ENCODE measurements around the gene FAXDC2. TPM values are rescaled to one million over a fixed set of nuclear protein-coding genes. Genes with fewer than 3 reads are reported as not detected.

Gene FAXDC2
- total RNA-seq, 2 donors from 2014 or later: 0.43 TPM; not detected in 1

GRCh38 chr5:154816891-154817492 is 33.4 kb downstream of the FAXDC2 start:
- no peak for ATAC-seq (replicated peaks in 1 of 2)
- DNase-seq: no peak
- H3K27me3 Mint-ChIP-seq (ENCODE audit: low read depth): no peaks in the 10 kb centered on the region
- H3K4me3 Mint-ChIP-seq: no peak overlapping the region
- H3K4me1 Mint-ChIP-seq (ENCODE audit: low read depth): peaks cover 6% of the 10 kb centered on the region
- peaks cover 9 to 28% of the 10 kb centered on the region in 2 donors for H3K36me3 Mint-ChIP-seq (ENCODE audit: insufficient read depth in 2 of 2)
- peak overlapping the region; percentile 69 for H3K27ac Mint-ChIP-seq
- no peaks in the 10 kb centered on the region for H3K9me3 Mint-ChIP-seq

- no peak for DNase-seq
- peaks cover 13% of the 10 kb centered on the region for H3K4me1 Mint-ChIP-seq (ENCODE audit: low read depth)
- no peak for ATAC-seq (replicated peaks in 1 of 2)
- H3K27ac Mint-ChIP-seq: peak overlapping the region; percentile 56
- no peaks in the 10 kb centered on the region for H3K27me3 Mint-ChIP-seq (ENCODE audit: low read depth)
- H3K4me3 Mint-ChIP-seq: no peak overlapping the region
- H3K9me3 Mint-ChIP-seq: no peaks in the 10 kb centered on the region
- H3K36me3 Mint-ChIP-seq (ENCODE audit: insufficient read depth in 2 of 2): peaks cover 12 to 28% of the 10 kb centered on the region in 2 donors
These were observed 34.6 kb downstream of the FAXDC2 start for GRCh38 chr5:154815684-154816247.

DNA sequence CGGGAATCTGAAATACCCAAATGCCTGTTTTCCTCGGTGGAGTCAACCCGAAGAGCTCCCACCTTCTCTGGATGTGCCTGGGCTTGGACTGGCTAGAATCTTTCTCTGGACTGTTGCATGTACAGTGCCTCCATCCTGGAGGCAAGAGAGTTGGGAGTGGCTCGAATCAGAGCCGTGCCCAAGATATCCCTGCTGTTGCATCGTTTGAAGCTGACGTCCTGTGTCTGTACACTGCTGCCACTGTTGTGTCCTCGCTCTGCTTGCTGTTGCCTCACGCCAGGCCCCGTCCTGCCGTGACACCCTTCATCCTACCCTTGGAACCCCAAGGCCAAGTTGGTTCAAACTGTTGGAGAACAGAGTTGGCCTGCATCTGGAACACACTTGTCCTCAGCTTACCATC is 35.4 kb downstream of the FAXDC2 start:
- Mint-ChIP-seq H3K9me3 (no peaks in the 10 kb centered on the region), H3K27ac (peak overlapping the region; percentile 56), H3K4me3 (no peak overlapping the region), H3K36me3 (ENCODE audit: insufficient read depth in 2 of 2) (peaks cover 12 to 30% of the 10 kb centered on the region in 2 donors), H3K27me3 (ENCODE audit: low read depth) (no peaks in the 10 kb centered on the region), H3K4me1 (ENCODE audit: low read depth) (peaks cover 13% of the 10 kb centered on the region)
- ATAC-seq (replicated peaks in 1 of 2) (no peak), DNase-seq (no peak)

- ATAC-seq (replicated peaks in 1 of 2): peak in 1 of 2 donors; percentile 53
- peak overlapping the region; percentile 68 for H3K27ac Mint-ChIP-seq
- H3K27me3 Mint-ChIP-seq (ENCODE audit: low read depth): no peaks in the 10 kb centered on the region
- peaks cover 13% of the 10 kb centered on the region for H3K4me1 Mint-ChIP-seq (ENCODE audit: low read depth)
- H3K4me3 Mint-ChIP-seq: no peak overlapping the region
- peaks cover 15 to 33% of the 10 kb centered on the region in 2 donors for H3K36me3 Mint-ChIP-seq (ENCODE audit: insufficient read depth in 2 of 2)
- peak in 1 of 2 donors; percentile 15 for DNase-seq
- no peaks in the 10 kb centered on the region for H3K9me3 Mint-ChIP-seq
These were observed 36.7 kb downstream of the FAXDC2 start for GRCh38 chr5:154813736-154814135.

GRCh38 chr5:154813158-154813557 is 37.2 kb downstream of the FAXDC2 start:
- Mint-ChIP-seq H3K36me3 (ENCODE audit: insufficient read depth in 2 of 2) (peaks cover 15 to 34% of the 10 kb centered on the region in 2 donors), H3K4me1 (ENCODE audit: low read depth) (peaks cover 13% of the 10 kb centered on the region), H3K27ac (peak overlapping the region; percentile 68), H3K9me3 (no peaks in the 10 kb centered on the region), H3K4me3 (no peak overlapping the region), H3K27me3 (ENCODE audit: low read depth) (no peaks in the 10 kb centered on the region)
- ATAC-seq (replicated peaks in 1 of 2): no peak
- no peak for DNase-seq

- Mint-ChIP-seq H3K9me3 (no peaks in the 10 kb centered on the region), H3K36me3 (ENCODE audit: insufficient read depth in 2 of 2) (peaks cover 15 to 39% of the 10 kb centered on the region in 2 donors), H3K4me1 (ENCODE audit: low read depth) (peaks cover 13% of the 10 kb centered on the region), H3K27ac (peak overlapping the region; percentile 31), H3K4me3 (no peak overlapping the region), H3K27me3 (ENCODE audit: low read depth) (no peaks in the 10 kb centered on the region)
- peak; percentile 49 to 72 for ATAC-seq (replicated peaks in 1 of 2)
- DNase-seq: peak; percentile 56 to 62
These were observed 38.5 kb downstream of the FAXDC2 start for GRCh38 chr5:154811653-154812465.

- Mint-ChIP-seq H3K36me3 (ENCODE audit: insufficient read depth in 2 of 2) (peaks cover 11 to 39% of the 10 kb centered on the region in 2 donors), H3K27ac (no peak overlapping the region)
These were observed 39.2 kb downstream of the FAXDC2 start for GRCh38 chr5:154811239-154811638.

DNA sequence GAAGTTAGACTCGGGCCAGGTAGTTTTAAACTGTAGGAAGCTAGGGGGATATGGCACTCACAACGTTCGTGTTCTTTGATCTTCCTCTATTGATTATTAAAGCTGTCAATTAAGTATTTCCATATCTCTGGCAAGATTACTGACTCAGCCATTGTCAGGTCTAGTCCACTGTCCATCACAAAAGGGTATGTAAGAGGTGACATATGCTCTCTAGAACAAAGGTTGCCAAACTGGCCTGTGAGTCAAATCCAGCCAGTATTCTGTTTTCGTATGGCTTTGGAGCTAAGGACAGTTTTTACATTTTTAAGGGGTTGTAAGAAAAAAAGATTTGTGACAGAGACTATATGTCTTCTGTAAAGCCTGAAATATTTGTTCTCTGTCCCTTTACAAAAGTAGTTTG is 44.2 kb downstream of the FAXDC2 start:
- DNase-seq: no peak
- Mint-ChIP-seq H3K27me3 (ENCODE audit: low read depth) (no peaks in the 10 kb centered on the region), H3K27ac (no peak overlapping the region), H3K36me3 (ENCODE audit: insufficient read depth in 2 of 2) (peaks cover 14 to 55% of the 10 kb centered on the region in 2 donors), H3K4me1 (ENCODE audit: low read depth) (no peaks in the 10 kb centered on the region), H3K4me3 (no peak overlapping the region), H3K9me3 (no peaks in the 10 kb centered on the region)
- no peak for ATAC-seq (replicated peaks in 1 of 2)

More at GRCh38 chr5:154811239-154811638, 39.2 kb downstream of the FAXDC2 start:
- Mint-ChIP-seq H3K4me1 (ENCODE audit: low read depth) (peaks cover 10% of the 10 kb centered on the region), H3K27me3 (ENCODE audit: low read depth) (no peaks in the 10 kb centered on the region), H3K4me3 (no peak overlapping the region), H3K9me3 (no peaks in the 10 kb centered on the region)
- DNase-seq: no peak
- ATAC-seq (replicated peaks in 1 of 2): no peak

- no peak for ATAC-seq (replicated peaks in 1 of 2)
- H3K27me3 Mint-ChIP-seq (ENCODE audit: low read depth): no peaks in the 10 kb centered on the region
- peaks cover 13% of the 10 kb centered on the region for H3K4me1 Mint-ChIP-seq (ENCODE audit: low read depth)
- peaks cover 17 to 54% of the 10 kb centered on the region in 2 donors for H3K36me3 Mint-ChIP-seq (ENCODE audit: insufficient read depth in 2 of 2)
- peak overlapping the region; percentile 48 for H3K27ac Mint-ChIP-seq
- no peaks in the 10 kb centered on the region for H3K9me3 Mint-ChIP-seq
- no peak overlapping the region for H3K4me3 Mint-ChIP-seq
- DNase-seq: no peak
These were observed 48.4 kb downstream of the FAXDC2 start for GRCh38 chr5:154802050-154802449.

- H3K4me3 Mint-ChIP-seq: no peak overlapping the region
These were observed 49.3 kb downstream of the FAXDC2 start for GRCh38 chr5:154801083-154801482.

GRCh38 chr5:154800582-154800981 is 49.8 kb downstream of the FAXDC2 start:
- ATAC-seq (replicated peaks in 1 of 2) (no peak), DNase-seq (no peak)
- no peak overlapping the region for H3K27ac Mint-ChIP-seq
- H3K36me3 Mint-ChIP-seq (ENCODE audit: insufficient read depth in 2 of 2): peaks cover 18 to 53% of the 10 kb centered on the region in 2 donors
- no peak overlapping the region for H3K4me3 Mint-ChIP-seq
- no peaks in the 10 kb centered on the region for H3K27me3 Mint-ChIP-seq (ENCODE audit: low read depth)
- H3K9me3 Mint-ChIP-seq: no peaks in the 10 kb centered on the region
- H3K4me1 Mint-ChIP-seq (ENCODE audit: low read depth): peaks cover 13% of the 10 kb centered on the region

More at GRCh38 chr5:154801083-154801482, 49.3 kb downstream of the FAXDC2 start:
- ATAC-seq (replicated peaks in 1 of 2) (peak in 1 of 2 donors; percentile 59), DNase-seq (no peak)
- Mint-ChIP-seq H3K9me3 (no peaks in the 10 kb centered on the region), H3K4me1 (ENCODE audit: low read depth) (peaks cover 13% of the 10 kb centered on the region), H3K36me3 (ENCODE audit: insufficient read depth in 2 of 2) (peaks cover 18 to 55% of the 10 kb centered on the region in 2 donors), H3K27me3 (ENCODE audit: low read depth) (no peaks in the 10 kb centered on the region), H3K27ac (no peak overlapping the region)

DNA sequence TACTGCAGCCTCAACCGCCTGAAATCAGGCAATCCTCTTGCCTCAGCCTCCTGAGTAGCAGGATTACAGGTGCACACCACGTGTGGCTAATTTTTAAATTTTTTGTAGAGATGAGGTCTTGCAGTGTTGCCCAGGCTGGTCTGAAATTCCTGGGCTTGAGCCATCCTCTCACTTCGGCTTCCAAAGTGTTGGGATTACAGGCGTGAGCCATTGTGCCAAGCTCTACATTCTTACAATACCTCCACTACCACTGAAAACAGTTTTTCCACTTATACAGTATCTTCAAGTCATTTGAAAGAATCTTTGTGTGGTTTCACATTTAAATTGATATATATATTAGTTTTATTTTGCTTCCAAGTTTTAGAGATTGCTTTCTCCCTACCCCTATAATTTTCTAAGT is 52.6 kb downstream of the FAXDC2 start:
- no peak for ATAC-seq (replicated peaks in 1 of 2)
- Mint-ChIP-seq H3K4me3 (no peak overlapping the region), H3K27me3 (ENCODE audit: low read depth) (no peaks in the 10 kb centered on the region), H3K27ac (peak overlapping the region; percentile 80), H3K4me1 (ENCODE audit: low read depth) (peaks cover 13% of the 10 kb centered on the region), H3K36me3 (ENCODE audit: insufficient read depth in 2 of 2) (peaks cover 16 to 51% of the 10 kb centered on the region in 2 donors), H3K9me3 (no peaks in the 10 kb centered on the region)
- no peak for DNase-seq

- DNase-seq (no peak), ATAC-seq (replicated peaks in 1 of 2) (no peak)
- Mint-ChIP-seq H3K27ac (peak overlapping the region; percentile 58), H3K27me3 (ENCODE audit: low read depth) (no peaks in the 10 kb centered on the region), H3K9me3 (no peaks in the 10 kb centered on the region), H3K36me3 (ENCODE audit: insufficient read depth in 2 of 2) (peaks cover 9 to 38% of the 10 kb centered on the region in 2 donors), H3K4me3 (no peak overlapping the region), H3K4me1 (ENCODE audit: low read depth) (peaks cover 11% of the 10 kb centered on the region)
These were observed 55.2 kb downstream of the FAXDC2 start for GRCh38 chr5:154795235-154795596.

Data from activated T-cell treated with anti-CD3 and anti-CD28 coated beads, Interleukin-2, amount 50 U/mL, for 72 hours (primary cell).